GM19023 (cell line): Measurements from ENCODE around the gene HSD11B1.
A peak's percentile ranks its signal among the peaks of the same experiment; 100 is the strongest.

Experiments used
- ATAC-seq: cut with Tn5 transposase; IDR thresholded peaks from one replicate; pipeline ENCODE4 v1.9.1; 2021; ENCODE audit warnings: mild to moderate bottlenecking, moderate library complexity; ENCODE audit not compliant: unreplicated experiment

HSD11B1 gene

DNA sequence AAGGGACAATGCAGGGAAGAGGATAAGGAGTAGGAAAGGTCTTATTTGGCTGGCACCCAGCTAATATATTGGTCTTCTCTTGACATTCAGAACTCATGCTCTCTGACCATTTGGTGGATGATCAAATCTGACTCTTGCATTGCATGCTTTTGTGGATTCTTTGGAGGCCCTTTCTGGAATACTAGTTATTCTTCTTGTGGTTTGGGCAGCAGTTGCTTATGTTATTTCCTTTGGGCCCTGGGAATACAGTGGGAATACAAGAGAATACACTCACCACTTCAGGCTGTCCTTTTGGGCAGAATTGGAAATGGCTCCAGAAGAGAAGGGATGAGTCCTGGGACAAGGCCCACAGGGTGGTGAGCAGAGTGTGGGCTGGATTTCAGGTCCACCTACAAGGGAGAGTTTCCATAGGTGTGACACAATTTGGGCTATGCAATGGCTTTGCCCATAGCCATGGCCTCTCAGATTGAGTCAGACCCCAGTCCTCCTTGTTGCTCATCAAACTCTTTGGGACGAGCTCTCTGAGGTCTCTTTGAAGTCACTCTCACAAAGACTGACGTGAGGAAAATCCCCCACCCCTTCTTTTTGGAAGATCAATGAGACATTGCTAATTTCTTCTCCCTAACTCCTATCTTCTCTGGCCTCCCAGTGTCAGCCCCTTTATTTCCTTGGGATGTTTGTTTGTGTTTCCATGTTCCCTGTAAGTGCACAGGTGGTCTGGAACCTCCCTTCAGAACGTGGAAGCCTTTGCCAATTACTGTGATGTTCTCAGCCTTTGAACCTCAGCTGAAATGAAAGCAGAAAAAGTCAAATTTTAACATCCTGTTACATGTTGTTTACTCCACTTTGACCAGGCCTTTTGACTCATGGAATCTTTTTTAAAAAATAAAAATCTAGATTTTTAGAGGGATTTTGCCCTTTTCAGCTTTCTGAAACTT lies 19.4 kb downstream of the HSD11B1 start:
- ATAC-seq, result no peak

DNA sequence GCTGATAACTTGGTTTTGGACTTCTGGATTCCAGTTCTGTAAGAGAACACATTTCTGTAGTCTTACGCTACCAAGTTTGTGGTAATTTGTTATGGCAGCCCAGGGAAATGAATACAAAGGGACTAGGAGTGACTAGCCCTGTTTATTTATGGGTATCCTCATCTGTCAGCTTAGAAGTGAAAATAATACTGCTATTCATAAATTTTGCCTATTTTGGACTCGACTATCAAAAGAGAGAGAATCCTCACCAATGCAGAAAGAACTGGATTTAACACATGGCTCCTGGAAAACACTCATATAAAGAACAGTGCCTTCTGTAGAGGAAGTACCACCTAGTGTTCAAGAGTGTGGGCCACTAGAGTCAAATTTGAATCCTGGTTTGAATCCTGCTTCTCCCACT lies 22.6 kb downstream of the HSD11B1 start:
- ATAC-seq, result no peak

DNA sequence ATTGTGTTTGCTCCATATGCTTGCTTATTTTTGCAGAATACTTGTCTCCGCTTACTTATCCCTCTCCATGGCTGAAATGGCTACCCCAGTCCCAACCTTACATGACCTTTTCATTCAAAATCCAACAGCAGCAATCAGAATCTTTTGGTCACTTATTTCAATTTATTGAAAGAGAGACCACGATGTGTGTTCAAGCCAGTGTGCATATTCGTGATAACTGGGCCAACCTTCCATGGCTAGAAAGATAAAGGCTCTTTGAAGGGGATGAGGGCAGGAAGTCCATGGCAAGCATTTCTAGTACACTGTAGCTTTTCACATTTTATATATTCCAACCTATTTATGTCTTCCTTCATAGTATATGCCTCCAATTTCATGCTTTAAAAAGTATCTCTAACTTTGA lies 23.1 kb downstream of the HSD11B1 start:
- ATAC-seq, result no peak

DNA sequence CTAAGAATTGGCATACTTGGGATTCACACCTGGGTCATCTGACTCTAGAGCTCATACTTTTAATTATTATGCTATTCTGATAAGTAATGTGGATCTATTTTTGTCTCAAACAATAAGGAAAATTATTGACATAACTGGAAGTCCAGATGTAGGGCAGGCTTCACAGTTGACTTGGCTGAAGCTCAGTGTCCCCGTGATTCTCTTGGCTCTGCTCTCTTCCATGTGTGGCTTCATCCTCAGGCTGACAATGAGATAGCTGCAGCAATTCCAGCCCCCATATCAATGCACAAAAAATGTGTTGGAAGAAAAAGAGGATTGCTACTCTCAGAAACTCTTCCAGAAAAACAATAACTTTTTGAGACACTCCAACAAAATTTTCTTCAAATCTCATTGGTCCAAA lies 23.8 kb downstream of the HSD11B1 start:
- ATAC-seq, result no peak

DNA sequence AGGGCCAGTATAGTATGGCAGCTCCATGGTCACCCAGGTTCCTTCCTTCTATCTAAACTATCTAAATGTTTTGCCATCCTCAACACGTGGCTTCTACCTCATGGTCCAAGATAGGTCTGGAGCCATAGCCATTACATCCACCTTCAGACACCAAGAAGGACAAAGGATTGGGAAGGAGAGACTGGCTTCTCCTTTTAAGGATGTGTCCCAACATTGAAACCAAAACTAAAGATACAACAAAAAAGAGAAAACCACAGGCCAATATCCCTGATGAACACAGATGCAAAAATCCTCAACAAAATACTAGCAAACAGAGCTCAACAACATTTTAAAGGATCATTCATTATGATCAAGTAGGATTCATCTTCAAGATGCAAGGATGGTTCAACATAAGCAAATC lies 24.8 kb downstream of the HSD11B1 start:
- ATAC-seq, result no peak

DNA sequence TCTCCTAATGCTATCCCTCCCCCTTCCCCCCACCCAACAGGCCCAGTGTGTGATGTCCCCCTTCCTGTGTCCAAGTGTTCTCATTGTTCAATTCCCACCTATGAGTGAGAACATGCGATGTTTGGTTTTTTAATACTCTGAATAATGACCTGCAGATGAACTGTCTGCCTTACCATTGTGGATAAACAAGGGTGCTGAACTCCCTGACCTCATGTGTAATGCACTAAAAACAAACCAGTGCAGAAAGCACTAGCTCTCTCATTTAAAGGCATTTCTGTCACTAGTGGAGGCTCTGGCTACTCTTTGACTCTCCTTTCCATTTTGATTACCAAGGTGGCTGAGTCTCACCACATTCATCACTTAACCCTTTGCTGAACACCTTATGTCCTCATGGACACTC lies 28.1 kb downstream of the HSD11B1 start:
- no peak for ATAC-seq

DNA sequence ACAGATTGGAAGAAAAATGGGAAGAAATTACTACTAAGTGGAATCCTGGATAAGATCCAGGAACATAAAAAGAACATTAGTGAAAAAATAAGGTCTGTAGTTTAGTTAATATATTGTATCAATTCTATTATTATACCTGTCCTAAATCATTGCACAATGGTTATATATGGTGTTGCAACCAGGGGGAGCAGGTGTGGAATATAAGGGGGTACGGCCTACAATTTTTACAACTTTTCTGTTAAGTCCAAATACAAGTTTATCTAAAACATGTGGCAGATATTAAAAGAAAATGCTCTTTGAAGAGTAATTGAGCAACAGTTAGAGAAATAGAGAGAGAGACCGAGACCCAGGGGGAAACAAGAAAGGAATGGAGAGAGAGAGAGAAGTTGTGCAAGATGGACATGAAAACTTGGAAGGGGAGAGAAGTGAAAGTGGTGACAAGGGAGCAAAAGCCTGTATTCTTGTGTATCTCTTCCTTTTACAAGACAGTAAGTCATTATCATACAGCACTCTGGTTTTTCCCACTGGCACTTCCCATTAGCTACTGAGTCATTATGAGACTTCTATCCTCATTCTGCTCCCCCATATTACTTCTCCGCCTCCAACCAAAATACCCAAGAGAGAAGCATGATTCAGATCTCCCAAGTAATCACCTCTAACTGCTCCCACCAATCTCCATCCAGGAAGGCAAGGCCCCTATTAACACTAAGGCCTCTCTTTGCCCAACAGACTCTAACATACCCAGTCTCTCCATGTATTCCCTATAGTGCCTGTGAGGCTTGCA lies 29.0 kb downstream of the HSD11B1 start:
- no peak for ATAC-seq

DNA sequence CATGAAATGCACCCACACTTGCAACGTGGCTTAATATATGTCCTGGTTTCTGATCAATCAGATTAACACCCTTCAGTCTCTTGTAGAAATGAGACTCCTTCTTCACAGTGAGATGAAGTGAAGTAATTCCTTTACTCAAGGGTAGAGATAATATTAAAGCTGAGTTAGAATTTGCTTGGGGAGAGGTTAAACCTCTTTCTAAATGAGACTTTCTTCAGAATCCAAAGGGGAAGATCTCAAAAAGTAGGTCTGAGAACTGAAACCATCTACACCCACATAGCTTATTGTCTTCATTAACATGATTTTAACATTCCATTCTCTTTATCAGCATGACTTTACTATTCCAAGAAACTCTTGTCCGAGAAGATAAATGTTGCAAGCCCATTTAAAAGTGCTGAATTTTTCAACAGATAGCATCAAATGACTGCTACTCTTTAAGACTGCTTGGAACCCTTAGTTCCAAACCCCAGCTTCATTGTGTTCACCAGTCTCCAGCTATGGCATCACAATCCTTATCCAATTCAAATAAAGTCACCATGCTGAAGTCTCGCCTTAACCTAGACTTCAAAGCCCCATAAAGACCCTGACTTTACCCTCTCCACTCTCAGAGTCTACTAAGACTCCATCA lies 32.0 kb downstream of the HSD11B1 start:
- ATAC-seq, result no peak

DNA sequence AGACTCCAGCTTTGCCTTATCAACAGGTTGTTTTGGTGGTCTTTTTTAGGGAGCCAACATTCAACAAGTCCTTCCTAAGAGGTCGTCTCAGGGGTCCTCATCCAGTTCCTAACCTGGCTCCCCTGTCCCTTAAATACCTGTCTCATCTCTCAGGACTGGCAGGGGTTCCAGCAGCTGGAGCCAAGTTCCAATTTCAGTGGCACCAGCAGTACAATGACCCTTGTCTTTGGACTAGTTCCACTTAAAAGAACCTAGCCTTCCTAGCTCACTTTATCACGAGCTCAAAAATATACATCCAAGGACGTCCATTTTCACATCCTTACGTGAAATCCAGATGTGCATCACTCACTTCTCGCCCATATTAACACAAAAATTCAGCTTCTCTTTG lies 32.5 kb downstream of the HSD11B1 start:
- no peak for ATAC-seq

DNA sequence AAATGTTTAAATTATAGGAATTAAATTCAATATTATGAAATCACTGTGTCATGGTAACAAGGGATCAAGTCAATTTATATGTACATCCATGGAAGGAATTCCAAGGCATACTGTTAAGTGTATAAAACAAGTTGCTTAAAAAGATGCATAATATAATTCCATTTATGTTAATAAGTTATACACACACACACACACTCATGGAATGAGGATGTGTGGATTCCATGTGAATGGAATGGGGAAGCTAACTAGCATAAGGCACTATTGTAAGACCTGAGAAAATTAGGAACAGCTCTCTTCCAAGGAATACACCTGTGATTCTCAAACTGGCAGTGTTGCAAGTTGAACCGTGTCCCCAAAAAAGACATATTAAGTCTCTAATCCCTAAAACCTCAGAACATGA lies 33.6 kb downstream of the HSD11B1 start:
- no peak for ATAC-seq

DNA sequence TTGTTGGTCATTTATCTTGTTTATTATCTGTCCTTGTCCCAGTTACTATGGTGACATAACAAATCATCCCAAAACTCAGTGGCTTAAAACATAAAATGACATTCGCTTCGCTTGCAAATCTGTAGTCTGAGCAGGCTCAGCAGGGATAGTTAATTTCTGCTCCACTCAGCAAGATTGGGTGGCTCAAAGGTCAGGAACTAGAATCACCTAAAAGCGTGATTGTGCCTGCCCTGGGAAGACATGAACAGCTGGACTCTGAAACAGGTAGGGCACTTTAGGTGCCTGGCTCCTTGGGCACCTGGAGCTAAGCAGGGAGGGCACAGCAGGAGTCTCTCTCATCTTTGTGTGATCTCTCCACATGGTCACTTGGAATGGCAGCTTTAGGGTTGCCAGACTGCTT lies 36.5 kb downstream of the HSD11B1 start:
- no peak for ATAC-seq

DNA sequence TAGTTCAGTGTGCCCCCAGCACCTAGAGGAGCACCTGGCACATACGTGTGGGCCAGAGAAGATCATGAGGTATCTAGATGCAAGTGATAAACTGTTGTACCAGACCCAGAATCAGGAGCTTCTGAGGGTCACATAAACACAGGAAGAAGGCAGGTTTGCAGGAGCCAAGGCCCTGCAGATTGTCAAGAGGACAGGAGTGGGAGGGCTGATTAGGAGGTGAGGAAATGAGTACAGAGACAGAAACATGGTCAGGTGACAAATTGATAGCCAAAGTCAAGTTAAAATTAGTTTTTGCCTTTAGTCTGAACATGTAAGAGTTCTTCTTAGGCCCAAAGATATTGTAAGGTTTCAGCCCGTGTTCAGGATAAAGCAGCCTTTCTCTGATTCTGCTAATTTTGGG lies 37.2 kb downstream of the HSD11B1 start:
- no peak for ATAC-seq

DNA sequence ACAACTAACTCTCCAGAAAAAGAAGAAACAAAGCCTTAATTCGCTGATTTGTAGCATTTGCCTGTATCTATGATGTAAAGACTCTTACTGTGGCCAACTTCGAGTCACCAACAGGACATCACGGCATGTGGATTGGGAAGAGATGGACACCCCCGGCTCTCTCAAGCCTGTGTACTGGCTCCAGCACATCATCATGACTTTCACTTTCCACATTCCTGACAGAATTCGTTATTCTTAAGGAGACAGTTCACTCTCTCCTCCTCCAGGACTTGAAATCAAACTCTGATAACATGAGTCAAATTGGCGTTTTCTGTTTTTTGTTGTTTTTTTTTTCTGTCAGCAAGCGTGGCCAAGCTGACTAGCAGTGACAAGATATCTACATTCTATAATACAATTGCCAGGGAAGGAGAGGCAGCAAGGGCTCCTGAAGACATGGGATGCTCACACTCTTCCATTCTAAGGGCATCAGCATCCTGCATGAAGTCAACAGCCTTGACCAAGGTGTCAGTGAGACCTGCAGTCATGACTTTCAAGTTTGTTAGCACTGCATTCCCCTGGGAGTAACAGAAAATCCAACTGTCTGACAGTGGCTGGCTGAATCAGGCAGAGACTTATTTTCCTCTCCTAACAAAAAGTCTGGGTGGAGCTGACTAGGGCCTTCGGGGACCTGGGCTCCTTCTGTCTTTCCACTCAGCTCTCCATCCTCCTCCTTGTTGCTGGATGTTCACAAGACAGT lies 37.9 kb downstream of the HSD11B1 start:
- ATAC-seq, result no peak

DNA sequence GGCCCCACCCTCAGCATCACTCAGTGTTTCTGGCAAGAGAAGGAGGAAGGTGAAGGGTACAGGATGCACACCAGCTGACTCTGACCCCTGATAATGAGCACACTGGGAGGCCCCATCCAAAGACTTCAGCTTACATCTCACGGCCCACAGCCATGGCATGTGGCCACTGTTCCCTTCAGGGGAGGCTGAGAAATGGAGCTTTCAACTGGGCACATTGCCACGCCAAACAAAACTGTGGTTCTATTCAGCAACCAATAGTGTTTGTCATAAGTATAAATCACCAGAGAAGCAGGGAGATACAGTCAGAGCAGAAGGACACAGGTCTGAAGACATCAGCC lies 38.5 kb downstream of the HSD11B1 start:
- no peak for ATAC-seq

DNA sequence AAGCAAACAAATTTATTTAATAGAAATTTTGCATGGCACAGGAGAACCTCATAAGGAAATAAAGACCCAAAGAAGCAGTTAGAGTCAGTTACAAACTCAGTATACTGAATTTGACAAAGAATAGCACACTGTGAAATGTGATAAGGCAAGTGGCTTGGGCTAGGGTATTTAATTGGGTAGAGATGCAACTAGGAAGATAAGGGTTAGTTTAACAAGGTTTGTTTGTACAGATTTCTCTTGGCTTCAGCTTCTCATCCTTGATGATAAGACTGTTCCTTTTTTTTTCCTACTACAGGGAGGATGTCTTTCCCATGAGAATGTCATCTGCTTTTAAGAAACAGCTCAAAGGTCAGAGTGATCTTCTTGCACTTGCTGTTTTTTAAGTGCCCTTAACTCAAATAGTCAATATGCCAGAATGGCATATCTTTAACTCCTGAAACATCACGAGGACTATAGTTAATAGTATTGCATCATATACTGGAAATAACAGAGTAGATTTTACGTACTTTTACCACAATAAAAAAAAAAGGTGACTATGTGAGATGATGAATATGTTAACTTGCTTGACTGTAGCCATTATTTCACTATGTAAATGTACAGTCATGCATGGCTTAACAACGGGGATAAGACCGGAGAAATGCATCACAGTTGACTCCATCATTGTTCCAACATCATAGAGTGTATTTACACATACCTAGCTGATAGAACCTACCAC lies 42.0 kb downstream of the HSD11B1 start:
- ATAC-seq, result no peak

DNA sequence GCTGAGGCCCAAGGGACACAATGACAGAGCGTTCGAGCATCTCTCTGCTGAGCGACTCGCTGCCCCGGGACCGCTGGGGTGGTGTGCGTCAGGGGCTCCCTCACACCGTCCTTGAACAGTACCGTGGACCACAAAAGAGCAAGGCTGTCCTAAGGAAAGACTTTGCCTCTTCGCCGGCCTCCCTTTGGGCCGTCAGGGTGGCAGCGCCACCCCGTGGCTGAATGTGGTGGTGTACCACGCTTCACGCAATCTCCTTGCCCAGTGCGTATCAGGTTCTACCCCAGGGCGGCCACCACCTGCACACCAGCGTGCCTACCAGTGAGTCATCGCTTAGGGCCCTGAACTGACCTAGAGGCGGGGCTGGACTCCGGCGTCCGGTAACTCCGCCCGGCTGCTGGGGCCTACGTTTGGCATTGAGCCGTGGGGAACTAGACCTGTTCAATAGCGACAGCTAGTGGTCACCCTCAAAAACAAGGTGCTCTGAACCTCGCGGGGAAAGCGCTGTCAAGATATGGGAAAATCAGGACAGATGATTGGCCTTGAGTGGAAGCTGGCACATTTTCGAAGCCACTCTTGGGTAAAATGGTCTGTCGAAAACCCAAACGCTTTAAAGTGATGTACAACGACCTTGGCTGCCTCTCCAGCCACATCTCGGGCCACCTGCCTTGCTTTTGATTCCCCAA lies 43.1 kb downstream of the HSD11B1 start:
- peak; percentile 73 for ATAC-seq

DNA sequence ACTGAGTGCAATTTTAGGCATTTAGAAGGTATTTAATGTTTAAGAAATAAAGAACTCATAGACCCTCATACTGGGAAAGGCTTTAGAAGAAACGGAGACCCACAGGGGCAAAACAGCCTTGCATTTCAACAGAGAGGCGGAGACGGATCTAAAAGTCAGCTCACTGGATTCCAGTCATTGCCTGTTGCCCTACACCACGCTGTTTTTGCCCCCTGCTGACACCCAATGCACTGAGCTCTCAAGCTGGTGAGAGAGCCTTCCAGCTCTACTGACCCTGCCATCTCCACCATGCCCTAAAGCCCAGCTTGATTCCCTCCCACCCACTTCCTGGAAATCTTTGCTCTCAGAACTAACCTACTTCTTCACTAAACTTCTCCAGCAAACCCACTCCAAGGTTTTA lies 44.0 kb downstream of the HSD11B1 start:
- no peak for ATAC-seq

DNA sequence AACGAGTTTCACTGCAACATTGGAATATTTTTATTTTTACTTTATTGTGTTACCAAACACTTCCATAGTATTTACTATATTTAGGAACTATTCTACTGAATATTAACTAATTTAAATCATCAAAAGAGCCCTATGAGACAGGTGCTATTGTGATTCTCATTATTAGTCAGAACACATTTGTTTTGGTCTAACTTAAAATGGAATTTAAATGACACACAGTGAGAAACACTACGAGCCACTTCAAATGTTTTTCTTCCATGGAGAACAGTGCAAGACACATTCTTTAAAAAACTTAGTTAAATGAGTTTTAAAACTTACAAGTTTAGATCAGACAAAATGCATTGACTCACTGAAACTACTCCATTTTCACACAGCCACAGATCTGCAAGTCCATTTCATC lies 44.6 kb downstream of the HSD11B1 start:
- ATAC-seq, result no peak

DNA sequence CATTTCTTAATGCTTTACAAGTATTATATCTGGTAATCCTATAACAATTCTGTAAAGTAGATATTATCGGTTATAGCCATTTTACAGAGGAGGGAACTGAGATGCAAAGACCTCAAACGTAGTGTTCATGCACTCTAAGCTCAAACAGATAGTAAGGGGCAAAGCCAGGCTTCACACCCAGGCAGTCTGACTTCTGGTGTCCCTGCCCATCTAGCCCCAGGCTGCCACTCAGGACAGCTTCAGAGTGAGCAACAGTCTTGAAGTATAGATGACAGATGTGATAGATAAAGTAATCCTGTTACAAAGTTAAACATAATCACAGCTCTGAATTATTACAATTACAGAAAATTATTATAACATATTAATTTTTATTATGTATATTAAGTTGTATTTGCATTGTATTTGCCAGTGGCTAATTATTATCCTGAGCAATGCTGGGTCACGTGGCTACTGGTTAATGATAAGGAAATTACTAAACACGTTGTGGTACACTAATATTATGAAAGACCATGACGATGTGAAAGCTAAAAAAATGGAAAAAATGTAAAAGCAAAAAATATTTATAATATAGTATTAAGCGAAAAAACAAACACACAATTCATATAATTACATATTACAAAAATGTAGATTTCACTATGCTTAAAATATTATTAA lies 45.2 kb downstream of the HSD11B1 start:
- no peak for ATAC-seq
